H1 (cell line): Measurements from ENCODE around the gene WDFY1. TPM values are rescaled to one million over a fixed set of nuclear protein-coding genes. Genes with fewer than 3 reads are reported as not detected.
A peak's percentile ranks its signal among the peaks of the same experiment; 100 is the strongest.

Experiments used
- CTCF ChIA-PET: fragments of 300-600 bp; sonication (Branson Sonifier 250); formaldehyde crosslinking; loops from one replicate; lab custom pipeline; 2021; ENCODE audit not compliant: partially characterized antibody; lab: Charles Lee
- POLR2A ChIA-PET: fragments of 300-600 bp; sonication (Branson Sonifier 250); formaldehyde crosslinking; loops from one replicate; lab custom pipeline; 2021; ENCODE audit warnings: inconsistent platforms; ENCODE audit not compliant: partially characterized antibody; lab: Charles Lee
- DNase-seq, 2 experiments: peaks; one replicate each; pipeline versions ENCODE4 v3.0.0 to v3.0.0-alpha.2; 2010 to 2022; ENCODE audit warnings: low spot score in 2 of 2, low read depth in 1 of 2, mixed read lengths in 1 of 2
- FAIRE-seq: peaks from 2 replicates; lab custom pipeline; 2011; peaks lifted over from hg19 to GRCh38; lab: Jason Lieb, UNC
- H2AFZ ChIP-seq: 2 replicates; pipeline ENCODE4 v1.8.1; 2012; ENCODE audit warnings: low read length, inconsistent platforms
- H2AK5ac ChIP-seq: 2 replicates; pipeline ENCODE4 v1.6.1; 2013; ENCODE audit warnings: low read depth, low read length
- H2BK120ac ChIP-seq: replicated peaks from 2 replicates; pipeline ENCODE3; 2013; ENCODE audit warnings: low read depth, low read length, inconsistent platforms
- H2BK12ac ChIP-seq: 2 replicates; pipeline ENCODE4 v1.6.1; 2013; ENCODE audit warnings: low read depth, low read length
- H2BK15ac ChIP-seq: 2 replicates; pipeline ENCODE4 v1.6.1; 2013; ENCODE audit warnings: low read length
- H2BK20ac ChIP-seq: 2 replicates; pipeline ENCODE4 v1.6.1; 2013; ENCODE audit warnings: low read length
- H2BK5ac ChIP-seq: 2 replicates; pipeline ENCODE4 v1.6.1; 2013; ENCODE audit warnings: low read depth, low read length
- H3K14ac ChIP-seq: 2 replicates; pipeline ENCODE4 v1.6.1; 2013; ENCODE audit warnings: inconsistent platforms; ENCODE audit not compliant: insufficient read length
- H3K18ac ChIP-seq: 2 replicates; pipeline ENCODE4 v1.6.1; 2013; ENCODE audit warnings: low read length; ENCODE audit errors: extremely low read depth
- H3K23ac ChIP-seq: 2 replicates; pipeline ENCODE4 v1.6.1; 2013; ENCODE audit warnings: inconsistent platforms; ENCODE audit not compliant: insufficient read length
- H3K23me2 ChIP-seq: 2 replicates; pipeline ENCODE4 v1.6.1; 2013; ENCODE audit warnings: low read depth, low read length
- H3K27ac ChIP-seq: 2 replicates; pipeline ENCODE4 v1.6.1; 2011; ENCODE audit warnings: low read depth, low read length, inconsistent platforms
- H3K27me3 ChIP-seq, 4 experiments: replicated peaks in 1 of 4; 1 replicate in 1 of 4; 2 replicates in 3 of 4; pipeline versions ENCODE4 v1.6.1 to v1.8.1; 2011 to 2013; ENCODE audit warnings: low read length in 3 of 4, mild to moderate bottlenecking in 3 of 4, inconsistent platforms in 2 of 4, mixed read lengths in 2 of 4, moderate library complexity in 1 of 4; ENCODE audit not compliant: control insufficient read depth in 3 of 4, insufficient read depth in 3 of 4; ENCODE audit errors: extremely low read depth in 1 of 4
- H3K36me3 ChIP-seq, 4 experiments: 2 replicates each; pipeline versions ENCODE4 v1.6.1 to v1.8.1; 2011 to 2013; ENCODE audit warnings: mild to moderate bottlenecking in 4 of 4, low read length in 3 of 4, moderate library complexity in 2 of 4, control low read depth in 1 of 4, inconsistent platforms in 1 of 4; ENCODE audit not compliant: insufficient read depth in 4 of 4, control insufficient read depth in 2 of 4
- H3K4ac ChIP-seq: replicated peaks from 2 replicates; pipeline ENCODE3; 2013; ENCODE audit warnings: low read length, low read depth, mixed read lengths, inconsistent platforms; ENCODE audit not compliant: insufficient read length
- H3K4me1 ChIP-seq, 4 experiments: replicated peaks in 1 of 4; 1 replicate in 1 of 4; 2 replicates in 3 of 4; pipeline versions ENCODE4 v1.6.1 to v1.8.1; 2011 to 2013; ENCODE audit warnings: low read length in 3 of 4, inconsistent platforms in 2 of 4, mixed read lengths in 1 of 4; ENCODE audit not compliant: insufficient read depth in 4 of 4, control insufficient read depth in 3 of 4
- H3K4me2 ChIP-seq, 2 experiments: 2 replicates each; pipeline versions ENCODE4 v1.6.1 to v1.8.1; 2011 to 2013; ENCODE audit warnings: low read depth in 2 of 2, low read length in 2 of 2, control low read depth in 1 of 2, inconsistent platforms in 1 of 2, mild to moderate bottlenecking in 1 of 2; ENCODE audit not compliant: insufficient read depth in 1 of 2
- H3K4me3 ChIP-seq, 4 experiments: fragments of 200-600, 300-600 bp in 1 of 4; sonication (generic), shearing (Covaris generic), sonication (Bioruptor Twin) in 1 of 4; 2 replicates each; pipeline versions ENCODE4 v1.5.1 to v1.8.1; 2011 to 2016; ENCODE audit warnings: low read length in 4 of 4, low read depth in 3 of 4, control low read depth in 2 of 4, inconsistent platforms in 2 of 4, mild to moderate bottlenecking in 2 of 4, mixed read lengths in 1 of 4, moderate library complexity in 1 of 4; ENCODE audit not compliant: insufficient read depth in 2 of 4; ENCODE audit errors: extremely low read depth in 1 of 4
- H3K56ac ChIP-seq: replicated peaks from 2 replicates; pipeline ENCODE3; 2013; ENCODE audit warnings: low read depth, mild to moderate bottlenecking, mixed read lengths, low read length, inconsistent platforms; ENCODE audit not compliant: insufficient read length
- H3K79me1 ChIP-seq: 2 replicates; pipeline ENCODE4 v1.6.1; 2013; ENCODE audit warnings: low read depth, low read length, control low read depth
- H3K79me2 ChIP-seq, 2 experiments: 2 replicates each; pipeline versions ENCODE4 v1.6.1 to v1.8.1; 2012 to 2013; ENCODE audit warnings: low read length in 2 of 2, mild to moderate bottlenecking in 2 of 2, inconsistent platforms in 1 of 2; ENCODE audit not compliant: insufficient read depth in 2 of 2, control insufficient read depth in 1 of 2
- H3K9ac ChIP-seq, 4 experiments: replicated peaks in 1 of 4; 1 replicate in 1 of 4; 2 replicates in 3 of 4; pipeline versions ENCODE4 v1.6.1 to v1.8.1; 2011 to 2013; ENCODE audit warnings: low read depth in 3 of 4, low read length in 3 of 4, control low read depth in 2 of 4, mild to moderate bottlenecking in 2 of 4, moderate library complexity in 2 of 4, inconsistent platforms in 1 of 4; ENCODE audit errors: extremely low read depth in 1 of 4
- H3K9me3 ChIP-seq, 2 experiments: 2 replicates each; pipeline versions ENCODE4 v1.6.1 to v1.8.1; 2012 to 2013; ENCODE audit warnings: mild to moderate bottlenecking in 2 of 2, moderate library complexity in 2 of 2, control low read depth in 1 of 2, inconsistent platforms in 1 of 2, low read depth in 1 of 2, low read length in 1 of 2, mixed read lengths in 1 of 2; ENCODE audit not compliant: insufficient read depth in 2 of 2
- H4K20me1 ChIP-seq, 2 experiments: replicated peaks in 1 of 2; 2 replicates each; pipeline versions ENCODE3 to v1.8.1; 2011 to 2013; ENCODE audit warnings: inconsistent platforms in 2 of 2, low read length in 2 of 2, mild to moderate bottlenecking in 1 of 2; ENCODE audit not compliant: insufficient read depth in 2 of 2, control insufficient read depth in 1 of 2
- H4K5ac ChIP-seq: 2 replicates; pipeline ENCODE4 v1.6.1; 2013; ENCODE audit warnings: low read length, low read depth, mixed read lengths, inconsistent platforms; ENCODE audit not compliant: insufficient read length
- H4K8ac ChIP-seq: 2 replicates; pipeline ENCODE4 v1.8.0; 2013; ENCODE audit warnings: mild to moderate bottlenecking, moderate library complexity, low read length, inconsistent platforms; ENCODE audit not compliant: insufficient read depth; ENCODE audit errors: extremely low read depth
- H4K91ac ChIP-seq: replicated peaks from 2 replicates; pipeline ENCODE3; 2013; ENCODE audit warnings: low read length, mixed read lengths, inconsistent platforms; ENCODE audit not compliant: insufficient read length
- ASH2L ChIP-seq: fragments of 200-600, 300-600 bp; sonication (generic); IDR thresholded peaks from one replicate; pipeline ENCODE4 v1.7.1; 2017; ENCODE audit warnings: low read length
- ATF3 ChIP-seq: IDR thresholded peaks from 2 replicates; pipeline ENCODE4 v1.6.1; 2011; ENCODE audit warnings: low read depth, mild to moderate bottlenecking, low read length; ENCODE audit not compliant: insufficient read depth
- CBX8 ChIP-seq: fragments of 300-800, 300-1000 bp; sonication (generic); IDR thresholded peaks from 2 replicates; pipeline ENCODE4 v1.7.1; 2016; ENCODE audit warnings: low read depth, low read length, borderline replicate concordance
- CHD2 ChIP-seq: IDR thresholded peaks from 2 replicates; pipeline ENCODE4 v1.6.1; 2012; ENCODE audit warnings: low read length, improper control_type of control experiment
- CREB1 ChIP-seq: IDR thresholded peaks from 2 replicates; pipeline ENCODE4 v1.6.1; 2012; ENCODE audit warnings: inconsistent platforms
- EZH2 ChIP-seq: fragments of 200-600 bp; sonication (generic); IDR thresholded peaks from 2 replicates; pipeline ENCODE4 v1.7.1; 2012; ENCODE audit warnings: low read depth, mild to moderate bottlenecking, moderate library complexity, low read length, inconsistent platforms; ENCODE audit not compliant: severe bottlenecking
- FOSL1 ChIP-seq: IDR thresholded peaks from 2 replicates; pipeline ENCODE4 v1.6.1; 2011; ENCODE audit warnings: mild to moderate bottlenecking, low read depth, low read length, moderate library complexity; ENCODE audit not compliant: insufficient read depth
- JUND ChIP-seq: IDR thresholded peaks from 2 replicates; pipeline ENCODE4 v1.6.1; 2011; ENCODE audit warnings: mild to moderate bottlenecking, improper control_type of control experiment, low read length
- PHF8 ChIP-seq: fragments of 200-600 bp; sonication (generic); conservative IDR thresholded peaks from 2 replicates; pipeline ENCODE4 v1.7.1; 2012; ENCODE audit warnings: low read depth, mild to moderate bottlenecking, inconsistent platforms, low read length, moderate library complexity
- SAP30 ChIP-seq: fragments of 300-600 bp; sonication (generic); IDR thresholded peaks from 2 replicates; pipeline ENCODE4 v1.7.1; 2012; ENCODE audit warnings: low read length, moderate library complexity, mild to moderate bottlenecking, inconsistent platforms; ENCODE audit not compliant: insufficient read depth, insufficient replicate concordance
- WGBS, 2 experiments: shearing (Covaris generic) in 1 of 2; methylation state at CpG; one replicate each; pipeline versions ENCODE4 v1.1.6 to v1.1.7; 2013 to 2015; ENCODE audit warnings: low lambda C conversion rate in 2 of 2, mixed read lengths in 2 of 2, inconsistent platforms in 1 of 2, low coverage in 1 of 2, missing lambda C conversion rate in 1 of 2; ENCODE audit not compliant: insufficient replicate concordance in 2 of 2, insufficient coverage in 1 of 2, insufficient read length in 1 of 2; ENCODE audit errors: extremely low coverage in 1 of 2, missing lambda C conversion rate in 1 of 2; 5-methylcytosine and 5-hydroxymethylcytosine counted together
- polyA plus RNA-seq, 7 experiments: library from polyadenylated mRNA; depleted of rRNA in 3 of 7; stranded (reverse) in 5 of 7; unstranded in 2 of 7; fragments of >200 nt in 5 of 7; fragments of 200-250 nt in 2 of 7; gene quantifications; 1 replicate in 5 of 7; 2 replicates in 1 of 7; 4 replicates in 1 of 7; pipeline versions ENCODE4 v1.2.1 to v1.2.3, GENCODE V29; 2011 to 2013; ENCODE audit warnings: missing spikeins in 2 of 7, mixed read lengths in 2 of 7
- total RNA-seq: library from RNA; stranded (reverse); fragmentation: NEBNext Ultra II Directional; extraction: Animal tissue kit (Norgen Biotek cat#: 25700); gene quantifications from 2 replicates; pipeline ENCODE4 v1.2.1, GENCODE V29; 2021
- TF ChIP-seq, protein P1 (sequence below): IDR thresholded peaks from 2 replicates; pipeline ENCODE4 v1.6.1; 2012; ENCODE audit warnings: inconsistent platforms

WDFY1 gene
- total and polyA plus RNA-seq, 2 of the 8 experiments (the other 6 are each of a cell fraction or from before 2014, with no cell fraction given) = 68.4 to 94.7 TPM

DNA sequence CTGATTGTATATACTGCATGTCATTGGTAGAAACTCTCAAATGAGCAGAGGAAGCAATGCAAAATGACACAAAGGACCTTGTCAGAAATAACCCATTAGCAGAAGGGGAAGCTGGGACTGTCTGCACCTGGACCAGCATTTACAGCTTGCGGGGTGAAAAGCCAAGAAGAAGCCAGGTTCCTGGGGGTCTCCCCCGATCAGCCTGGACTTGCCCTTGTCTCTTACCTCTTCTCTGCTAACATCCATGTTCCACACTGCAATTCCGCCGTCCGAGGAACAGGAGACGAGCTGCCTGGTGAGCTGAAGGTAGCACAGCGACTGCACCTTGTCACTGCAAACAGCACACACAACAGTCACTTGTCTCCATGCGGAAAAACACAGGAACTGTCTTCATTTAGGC lies 51.1 kb downstream of the WDFY1 start:
- H3K23ac ChIP-seq = no peak overlapping the region
- no peak overlapping the region for H4K91ac ChIP-seq
- no peak overlapping the region for H3K18ac ChIP-seq
- DNase-seq (peak in 1 of 2 experiments; percentile 34), FAIRE-seq (no peak)
- H3K23me2 ChIP-seq = no peaks in the 10 kb centered on the region
- H2BK120ac ChIP-seq = no peak overlapping the region
- no peak overlapping the region for H3K56ac ChIP-seq
- H2BK15ac ChIP-seq = no peak overlapping the region
- H3K36me3 ChIP-seq = peaks cover 11 to 59% (median 29%) of the 10 kb centered on the region in 4 experiments
- no peak overlapping the region for H2AK5ac ChIP-seq
- no peak overlapping the region for H4K5ac ChIP-seq
- no peaks in the 10 kb centered on the region for H3K9me3 ChIP-seq
- WGBS, 2 experiments = 93% methylated on average over 8 of the region's 8 CpGs; no CpG with 5 or more reads in 1 of the 2 experiments
- no peak overlapping the region for H2AFZ ChIP-seq
- H3K4me2 ChIP-seq = no peak overlapping the region
- no peak overlapping the region for H3K4me3 ChIP-seq
- no peak overlapping the region for H3K14ac ChIP-seq
- H3K27ac ChIP-seq = no peak overlapping the region
- no peaks in the 10 kb centered on the region for H3K4me1 ChIP-seq
- CTCF ChIA-PET = interaction anchor here (1.1 kb wide), 1 partner anchor 77 kb away, joined by 3 read pairs; no protein-coding TSS in a partner anchor
- H3K4ac ChIP-seq = no peak overlapping the region
- H2BK20ac ChIP-seq = no peak overlapping the region
- no peak overlapping the region for H2BK5ac ChIP-seq
- H3K79me1 ChIP-seq = no peaks in the 10 kb centered on the region
- no peaks in the 10 kb centered on the region for H4K20me1 ChIP-seq
- H2BK12ac ChIP-seq = no peak overlapping the region
- no peaks in the 10 kb centered on the region for H3K27me3 ChIP-seq
- H3K79me2 ChIP-seq = no peaks in the 10 kb centered on the region
- no peak overlapping the region for H3K9ac ChIP-seq
- POLR2A ChIA-PET = interaction anchor here (0.7 kb wide), 1 partner anchor 25 kb away, joined by 3 read pairs; no protein-coding TSS in a partner anchor
- H4K8ac ChIP-seq = no peak overlapping the region
- TF ChIP-seq JUND = no peak
- no peak for TF ChIP-seq CREB1
- TF ChIP-seq CBX8 = no peak
- TF ChIP-seq ATF3 = no peak
- TF ChIP-seq, protein P1, sequence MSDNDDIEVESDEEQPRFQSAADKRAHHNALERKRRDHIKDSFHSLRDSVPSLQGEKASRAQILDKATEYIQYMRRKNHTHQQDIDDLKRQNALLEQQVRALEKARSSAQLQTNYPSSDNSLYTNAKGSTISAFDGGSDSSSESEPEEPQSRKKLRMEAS = no peak
- no peak for TF ChIP-seq ASH2L
- TF ChIP-seq FOSL1 = no peak
- no peak for TF ChIP-seq PHF8
- no peak for TF ChIP-seq SAP30
- no peak for TF ChIP-seq EZH2
- no peak for TF ChIP-seq CHD2
